H1 (cell line): ENCODE results near the gene PRRG2. TPM values are rescaled to one million over a fixed set of nuclear protein-coding genes. Genes with fewer than 3 reads are reported as not detected.

Source experiments
- CTCF ChIA-PET: fragments of 300-600 bp; sonication (Branson Sonifier 250); formaldehyde crosslinking; loops from one replicate; lab custom pipeline; 2021; ENCODE audit not compliant: partially characterized antibody; lab: Charles Lee
- POLR2A ChIA-PET: fragments of 300-600 bp; sonication (Branson Sonifier 250); formaldehyde crosslinking; loops from one replicate; lab custom pipeline; 2021; ENCODE audit warnings: inconsistent platforms; ENCODE audit not compliant: partially characterized antibody; lab: Charles Lee
- DNase-seq, 2 experiments: peaks; one replicate each; pipeline versions ENCODE4 v3.0.0 to v3.0.0-alpha.2; 2010 to 2022; ENCODE audit warnings: low spot score in 2 of 2, low read depth in 1 of 2, mixed read lengths in 1 of 2
- FAIRE-seq: peaks from 2 replicates; lab custom pipeline; 2011; peaks lifted over from hg19 to GRCh38; lab: Jason Lieb, UNC
- H2AFZ ChIP-seq: 2 replicates; pipeline ENCODE4 v1.8.1; 2012; ENCODE audit warnings: low read length, inconsistent platforms
- H2AK5ac ChIP-seq: 2 replicates; pipeline ENCODE4 v1.6.1; 2013; ENCODE audit warnings: low read depth, low read length
- H2BK120ac ChIP-seq: replicated peaks from 2 replicates; pipeline ENCODE3; 2013; ENCODE audit warnings: low read depth, low read length, inconsistent platforms
- H2BK12ac ChIP-seq: 2 replicates; pipeline ENCODE4 v1.6.1; 2013; ENCODE audit warnings: low read depth, low read length
- H2BK15ac ChIP-seq: 2 replicates; pipeline ENCODE4 v1.6.1; 2013; ENCODE audit warnings: low read length
- H2BK20ac ChIP-seq: 2 replicates; pipeline ENCODE4 v1.6.1; 2013; ENCODE audit warnings: low read length
- H2BK5ac ChIP-seq: 2 replicates; pipeline ENCODE4 v1.6.1; 2013; ENCODE audit warnings: low read depth, low read length
- H3K14ac ChIP-seq: 2 replicates; pipeline ENCODE4 v1.6.1; 2013; ENCODE audit warnings: inconsistent platforms; ENCODE audit not compliant: insufficient read length
- H3K18ac ChIP-seq: 2 replicates; pipeline ENCODE4 v1.6.1; 2013; ENCODE audit warnings: low read length; ENCODE audit errors: extremely low read depth
- H3K23ac ChIP-seq: 2 replicates; pipeline ENCODE4 v1.6.1; 2013; ENCODE audit warnings: inconsistent platforms; ENCODE audit not compliant: insufficient read length
- H3K23me2 ChIP-seq: 2 replicates; pipeline ENCODE4 v1.6.1; 2013; ENCODE audit warnings: low read depth, low read length
- H3K27ac ChIP-seq: 2 replicates; pipeline ENCODE4 v1.6.1; 2011; ENCODE audit warnings: low read depth, low read length, inconsistent platforms
- H3K27me3 ChIP-seq, 4 experiments: replicated peaks in 1 of 4; 1 replicate in 1 of 4; 2 replicates in 3 of 4; pipeline versions ENCODE4 v1.6.1 to v1.8.1; 2011 to 2013; ENCODE audit warnings: low read length in 3 of 4, mild to moderate bottlenecking in 3 of 4, inconsistent platforms in 2 of 4, mixed read lengths in 2 of 4, moderate library complexity in 1 of 4; ENCODE audit not compliant: control insufficient read depth in 3 of 4, insufficient read depth in 3 of 4; ENCODE audit errors: extremely low read depth in 1 of 4
- H3K36me3 ChIP-seq, 4 experiments: 2 replicates each; pipeline versions ENCODE4 v1.6.1 to v1.8.1; 2011 to 2013; ENCODE audit warnings: mild to moderate bottlenecking in 4 of 4, low read length in 3 of 4, moderate library complexity in 2 of 4, control low read depth in 1 of 4, inconsistent platforms in 1 of 4; ENCODE audit not compliant: insufficient read depth in 4 of 4, control insufficient read depth in 2 of 4
- H3K4ac ChIP-seq: replicated peaks from 2 replicates; pipeline ENCODE3; 2013; ENCODE audit warnings: low read length, low read depth, mixed read lengths, inconsistent platforms; ENCODE audit not compliant: insufficient read length
- H3K4me1 ChIP-seq, 4 experiments: replicated peaks in 1 of 4; 1 replicate in 1 of 4; 2 replicates in 3 of 4; pipeline versions ENCODE4 v1.6.1 to v1.8.1; 2011 to 2013; ENCODE audit warnings: low read length in 3 of 4, inconsistent platforms in 2 of 4, mixed read lengths in 1 of 4; ENCODE audit not compliant: insufficient read depth in 4 of 4, control insufficient read depth in 3 of 4
- H3K4me2 ChIP-seq, 2 experiments: 2 replicates each; pipeline versions ENCODE4 v1.6.1 to v1.8.1; 2011 to 2013; ENCODE audit warnings: low read depth in 2 of 2, low read length in 2 of 2, control low read depth in 1 of 2, inconsistent platforms in 1 of 2, mild to moderate bottlenecking in 1 of 2; ENCODE audit not compliant: insufficient read depth in 1 of 2
- H3K4me3 ChIP-seq, 4 experiments: fragments of 200-600, 300-600 bp in 1 of 4; sonication (generic), shearing (Covaris generic), sonication (Bioruptor Twin) in 1 of 4; 2 replicates each; pipeline versions ENCODE4 v1.5.1 to v1.8.1; 2011 to 2016; ENCODE audit warnings: low read length in 4 of 4, low read depth in 3 of 4, control low read depth in 2 of 4, inconsistent platforms in 2 of 4, mild to moderate bottlenecking in 2 of 4, mixed read lengths in 1 of 4, moderate library complexity in 1 of 4; ENCODE audit not compliant: insufficient read depth in 2 of 4; ENCODE audit errors: extremely low read depth in 1 of 4
- H3K56ac ChIP-seq: replicated peaks from 2 replicates; pipeline ENCODE3; 2013; ENCODE audit warnings: low read depth, mild to moderate bottlenecking, mixed read lengths, low read length, inconsistent platforms; ENCODE audit not compliant: insufficient read length
- H3K79me1 ChIP-seq: 2 replicates; pipeline ENCODE4 v1.6.1; 2013; ENCODE audit warnings: low read depth, low read length, control low read depth
- H3K79me2 ChIP-seq, 2 experiments: 2 replicates each; pipeline versions ENCODE4 v1.6.1 to v1.8.1; 2012 to 2013; ENCODE audit warnings: low read length in 2 of 2, mild to moderate bottlenecking in 2 of 2, inconsistent platforms in 1 of 2; ENCODE audit not compliant: insufficient read depth in 2 of 2, control insufficient read depth in 1 of 2
- H3K9ac ChIP-seq, 4 experiments: replicated peaks in 1 of 4; 1 replicate in 1 of 4; 2 replicates in 3 of 4; pipeline versions ENCODE4 v1.6.1 to v1.8.1; 2011 to 2013; ENCODE audit warnings: low read depth in 3 of 4, low read length in 3 of 4, control low read depth in 2 of 4, mild to moderate bottlenecking in 2 of 4, moderate library complexity in 2 of 4, inconsistent platforms in 1 of 4; ENCODE audit errors: extremely low read depth in 1 of 4
- H3K9me3 ChIP-seq, 2 experiments: 2 replicates each; pipeline versions ENCODE4 v1.6.1 to v1.8.1; 2012 to 2013; ENCODE audit warnings: mild to moderate bottlenecking in 2 of 2, moderate library complexity in 2 of 2, control low read depth in 1 of 2, inconsistent platforms in 1 of 2, low read depth in 1 of 2, low read length in 1 of 2, mixed read lengths in 1 of 2; ENCODE audit not compliant: insufficient read depth in 2 of 2
- H4K20me1 ChIP-seq, 2 experiments: replicated peaks in 1 of 2; 2 replicates each; pipeline versions ENCODE3 to v1.8.1; 2011 to 2013; ENCODE audit warnings: inconsistent platforms in 2 of 2, low read length in 2 of 2, mild to moderate bottlenecking in 1 of 2; ENCODE audit not compliant: insufficient read depth in 2 of 2, control insufficient read depth in 1 of 2
- H4K5ac ChIP-seq: 2 replicates; pipeline ENCODE4 v1.6.1; 2013; ENCODE audit warnings: low read length, low read depth, mixed read lengths, inconsistent platforms; ENCODE audit not compliant: insufficient read length
- H4K8ac ChIP-seq: 2 replicates; pipeline ENCODE4 v1.8.0; 2013; ENCODE audit warnings: mild to moderate bottlenecking, moderate library complexity, low read length, inconsistent platforms; ENCODE audit not compliant: insufficient read depth; ENCODE audit errors: extremely low read depth
- H4K91ac ChIP-seq: replicated peaks from 2 replicates; pipeline ENCODE3; 2013; ENCODE audit warnings: low read length, mixed read lengths, inconsistent platforms; ENCODE audit not compliant: insufficient read length
- ATF2 ChIP-seq: IDR thresholded peaks from 2 replicates; pipeline ENCODE4 v1.6.1; 2012; ENCODE audit warnings: low read length, inconsistent platforms
- BACH1 ChIP-seq: IDR thresholded peaks from 2 replicates; pipeline ENCODE4 v1.6.1; 2012; ENCODE audit warnings: low read length, improper control_type of control experiment
- CTCF ChIP-seq, 3 experiments: IDR thresholded peaks; 1 replicate in 2 of 3; 2 replicates in 1 of 3; pipeline versions ENCODE4 v1.5.1 to v1.6.1; 2011; ENCODE audit warnings: low read length in 3 of 3, mild to moderate bottlenecking in 3 of 3, inconsistent platforms in 2 of 3, low read depth in 1 of 3, moderate library complexity in 1 of 3; ENCODE audit not compliant: insufficient read depth in 1 of 3; ENCODE audit errors: control extremely low read depth in 1 of 3
- EGR1 ChIP-seq: IDR thresholded peaks from 2 replicates; pipeline ENCODE4 v1.6.1; 2011; ENCODE audit warnings: low read depth, low read length, borderline replicate concordance
- JUND ChIP-seq: IDR thresholded peaks from 2 replicates; pipeline ENCODE4 v1.6.1; 2011; ENCODE audit warnings: mild to moderate bottlenecking, improper control_type of control experiment, low read length
- NANOG ChIP-seq: IDR thresholded peaks from 2 replicates; pipeline ENCODE4 v1.6.1; 2011; ENCODE audit warnings: low read length, low read depth, mild to moderate bottlenecking, inconsistent platforms; ENCODE audit not compliant: insufficient read depth, poor library complexity, severe bottlenecking
- SIRT6 ChIP-seq: IDR thresholded peaks from one replicate; pipeline ENCODE4 v1.7.1; 2012; ENCODE audit warnings: low read length, inconsistent platforms
- WGBS, 2 experiments: shearing (Covaris generic) in 1 of 2; methylation state at CpG; one replicate each; pipeline versions ENCODE4 v1.1.6 to v1.1.7; 2013 to 2015; ENCODE audit warnings: low lambda C conversion rate in 2 of 2, mixed read lengths in 2 of 2, inconsistent platforms in 1 of 2, low coverage in 1 of 2, missing lambda C conversion rate in 1 of 2; ENCODE audit not compliant: insufficient replicate concordance in 2 of 2, insufficient coverage in 1 of 2, insufficient read length in 1 of 2; ENCODE audit errors: extremely low coverage in 1 of 2, missing lambda C conversion rate in 1 of 2; 5-methylcytosine and 5-hydroxymethylcytosine counted together
- polyA plus RNA-seq, 7 experiments: library from polyadenylated mRNA; depleted of rRNA in 3 of 7; stranded (reverse) in 5 of 7; unstranded in 2 of 7; fragments of >200 nt in 5 of 7; fragments of 200-250 nt in 2 of 7; gene quantifications; 1 replicate in 5 of 7; 2 replicates in 1 of 7; 4 replicates in 1 of 7; pipeline versions ENCODE4 v1.2.1 to v1.2.3, GENCODE V29; 2011 to 2013; ENCODE audit warnings: missing spikeins in 2 of 7, mixed read lengths in 2 of 7
- total RNA-seq: library from RNA; stranded (reverse); fragmentation: NEBNext Ultra II Directional; extraction: Animal tissue kit (Norgen Biotek cat#: 25700); gene quantifications from 2 replicates; pipeline ENCODE4 v1.2.1, GENCODE V29; 2021

PRRG2 gene
- total and polyA plus RNA-seq, 2 of the 8 experiments (the other 6 are each of a cell fraction or from before 2014, with no cell fraction given): 4.1 to 5.6 TPM

- Histone ChIP-seq H4K20me1 (peaks cover 0 to 12% of the 10 kb centered on the region in 2 experiments), H2AK5ac (no peak overlapping the region; the same call in 1 of the 2 replicates), H2BK120ac (no peak overlapping the region), H3K23ac (no peak overlapping the region), H2BK20ac (no peak overlapping the region), H3K56ac (no peak overlapping the region), H3K4me2 (peak overlapping the region in 1 of 2 experiments; percentile 80; a peak in 1 of 4 replicates), H2BK12ac (no peak overlapping the region; the same call in 1 of the 2 replicates), H4K5ac (no peak overlapping the region), H3K4me3 (no peak overlapping the region), H2BK15ac (no peak overlapping the region), H3K36me3 (peaks cover 0 to 34% (median 11%) of the 10 kb centered on the region in 4 experiments; a peak in 5 of 8 replicates), H3K14ac (no peak overlapping the region), H3K27me3 (no peaks in the 10 kb centered on the region; a peak in 2 of 7 replicates), H2BK5ac (no peak overlapping the region; the same call in 1 of the 2 replicates), H3K79me1 (peaks cover 4% of the 10 kb centered on the region; the same call in 1 of the 2 replicates), H2AFZ (no peak overlapping the region), H3K9me3 (no peaks in the 10 kb centered on the region), H4K91ac (no peak overlapping the region), H3K18ac (no peak overlapping the region), H3K9ac (no peak overlapping the region), H3K23me2 (peaks cover 6% of the 10 kb centered on the region), H3K27ac (no peak overlapping the region; the same call in 1 of the 2 replicates), H3K4ac (no peak overlapping the region), H4K8ac (no peak overlapping the region), H3K4me1 (peaks cover 5 to 22% (median 14%) of the 10 kb centered on the region in 4 experiments), H3K79me2 (peaks cover 0 to 2% of the 10 kb centered on the region in 2 experiments; a peak in 2 of 4 replicates)
- POLR2A ChIA-PET: interaction anchor here (0.7 to 5.5 kb wide), 15 partner anchors 9 to 119 kb away, joined by 3 to 44 read pairs (median 9); partner anchors contain the start of genes FCGRT, NOSIP, PRMT1 and PRR12
- CTCF ChIA-PET: interaction anchor here (0.9 to 18.1 kb wide), 14 partner anchors 9 to 123 kb away, joined by 3 to 240 read pairs (median 6); no protein-coding TSS in a partner anchor
- no peak for DNase-seq
- WGBS, 2 experiments: 89% methylated on average over 15 of the region's 18 CpGs; no CpG with 5 or more reads in 1 of the 2 experiments
- FAIRE-seq: no peak
- TF ChIP-seq CTCF (IDR thresholded peaks at IDR 0.05; ENCODE audit: control extremely low read depth in 1 of 3, insufficient read depth in 1 of 3, low read depth in 1 of 3, low read length in 3 of 3): no peak
- no peak for TF ChIP-seq NANOG
- TF ChIP-seq EGR1: no peak
- no peak for TF ChIP-seq SIRT6
- no peak for TF ChIP-seq ATF2
- no peak for TF ChIP-seq BACH1
- TF ChIP-seq JUND: no peak
Observed at GRCh38 chr19:49557641-49558325, 23.3 kb upstream of the PRRG2 start.
